ENCODE data around the gene KRTCAP2. TPM values are rescaled to one million over a fixed set of nuclear protein-coding genes. Genes with fewer than 3 reads are reported as not detected.

Gene KRTCAP2
- total and polyA plus RNA-seq, 10 of the 15 experiments (the other 5 are each of a cell fraction or from before 2014, with no cell fraction given), result 61.3 to 238 (median 141) TPM

GRCh38 chr1:155131285-155131684 is 41.8 kb downstream of the KRTCAP2 start:
- H3K9me3 ChIP-seq (replicated peaks; ENCODE audit: control insufficient read depth, insufficient read depth, low read length), result no peaks in the 10 kb centered on the region
- ChIA-PET POLR2A (no interaction called here), RAD21 (ENCODE audit: unreplicated experiment) (no interaction called here), SMC1A (ENCODE audit: uncharacterized antibody, unreplicated experiment) (interaction anchor here (1.2 to 1.5 kb wide), 2 partner anchors 25 to 41 kb away, joined by 3 to 5 read pairs; no protein-coding TSS in a partner anchor), CTCF (interaction anchor here (0.7 to 2.2 kb wide), 6 partner anchors 19 to 46 kb away, joined by 3 to 9 read pairs (median 4); no protein-coding TSS in a partner anchor)
- H3K79me2 ChIP-seq (ENCODE audit: control insufficient read depth, insufficient read depth, low read length), result peaks cover 4% of the 10 kb centered on the region
- ATAC-seq, result no peak
- in situ Hi-C loops (cut with MboI) (no loop called here), intact Hi-C loops (cut with micrococcal nuclease; ENCODE audit: unreplicated experiment) (no loop called here)
- H3K36me3 ChIP-seq (ENCODE audit: control insufficient read depth in 2 of 2, insufficient read depth in 2 of 2, low read length in 1 of 2), result no peaks in the 10 kb centered on the region
- 89% methylated on average over 8 of the region's 8 CpGs for WGBS (ENCODE audit: insufficient coverage, insufficient replicate concordance, low lambda C conversion rate, missing lambda C conversion rate)
- no peak for DNase-seq (ENCODE audit: low read depth, low spot score)
- no peak overlapping the region for H3K4me2 ChIP-seq (ENCODE audit: control insufficient read depth, insufficient read depth)
- no peak for FAIRE-seq
- H3K27me3 ChIP-seq (replicated peaks in 1 of 2; ENCODE audit: control insufficient read depth in 2 of 2, insufficient read depth in 2 of 2, low read length in 1 of 2), result peaks cover 13 to 22% of the 10 kb centered on the region in 2 experiments
- BruUV-seq (replicated peaks), result no TSS peak
- H2AFZ ChIP-seq (ENCODE audit: control insufficient read depth, low read depth, low read length), result no peak overlapping the region
- H3K27ac ChIP-seq (ENCODE audit: control insufficient read depth, insufficient read depth), result no peak overlapping the region
- H3K4me1 ChIP-seq (ENCODE audit: control insufficient read depth, insufficient read depth, low read length), result peaks cover 14% of the 10 kb centered on the region
- no peak overlapping the region for H3K4me3 ChIP-seq
- no peaks in the 10 kb centered on the region for H4K20me1 ChIP-seq (ENCODE audit: control insufficient read depth, insufficient read depth)
- no peak overlapping the region for H3K9ac ChIP-seq (ENCODE audit: control insufficient read depth, insufficient read depth, low read length)
- TF ChIP-seq ZNF24 (IDR thresholded peaks at IDR 0.05) (no peak), ATF2 (IDR thresholded peaks at IDR 0.05; ENCODE audit: low read length) (no peak), ZSCAN29 (IDR thresholded peaks at IDR 0.05) (no peak), HDAC2 (IDR thresholded peaks at IDR 0.05) (no peak), BACH1 (IDR thresholded peaks at IDR 0.05; ENCODE audit: borderline replicate concordance) (no peak), CREM (IDR thresholded peaks at IDR 0.05; ENCODE audit: low read depth) (no peak), MXI1 (IDR thresholded peaks at IDR 0.05; ENCODE audit: low read depth, low read length) (no peak), TAF1 (IDR thresholded peaks at IDR 0.05; ENCODE audit: borderline replicate concordance, low read depth, low read length) (no peak), ATF7 (IDR thresholded peaks at IDR 0.05; ENCODE audit: low read depth) (no peak), E4F1 (IDR thresholded peaks at IDR 0.05; ENCODE audit: borderline replicate concordance, partially characterized antibody) (no peak), NRF1 (conservative IDR thresholded peaks at IDR 0.05; ENCODE audit: low read depth, low read length) (no peak), LARP7 (IDR thresholded peaks at IDR 0.05) (no peak), CUX1 (IDR thresholded peaks at IDR 0.05; ENCODE audit: insufficient replicate concordance, low read depth, low read length) (no peak), NFXL1 (IDR thresholded peaks at IDR 0.05; ENCODE audit: borderline replicate concordance) (no peak), MEF2B (IDR thresholded peaks at IDR 0.05; ENCODE audit: partially characterized antibody, poor library complexity, severe bottlenecking) (no peak), ZZZ3 (IDR thresholded peaks at IDR 0.05; ENCODE audit: control insufficient read depth, insufficient read length, low read depth) (no peak)

Data from GM12878 (cell line).